GM19099 (cell line): ENCODE data around the gene DNAJC27.

Source experiments
- POLR2A ChIP-seq: IDR thresholded peaks from 3 replicates; pipeline ENCODE4 v1.6.1; 2011; ENCODE audit warnings: low read depth; ENCODE audit not compliant: insufficient read length; ENCODE audit errors: extremely low read depth

Gene DNAJC27

DNA sequence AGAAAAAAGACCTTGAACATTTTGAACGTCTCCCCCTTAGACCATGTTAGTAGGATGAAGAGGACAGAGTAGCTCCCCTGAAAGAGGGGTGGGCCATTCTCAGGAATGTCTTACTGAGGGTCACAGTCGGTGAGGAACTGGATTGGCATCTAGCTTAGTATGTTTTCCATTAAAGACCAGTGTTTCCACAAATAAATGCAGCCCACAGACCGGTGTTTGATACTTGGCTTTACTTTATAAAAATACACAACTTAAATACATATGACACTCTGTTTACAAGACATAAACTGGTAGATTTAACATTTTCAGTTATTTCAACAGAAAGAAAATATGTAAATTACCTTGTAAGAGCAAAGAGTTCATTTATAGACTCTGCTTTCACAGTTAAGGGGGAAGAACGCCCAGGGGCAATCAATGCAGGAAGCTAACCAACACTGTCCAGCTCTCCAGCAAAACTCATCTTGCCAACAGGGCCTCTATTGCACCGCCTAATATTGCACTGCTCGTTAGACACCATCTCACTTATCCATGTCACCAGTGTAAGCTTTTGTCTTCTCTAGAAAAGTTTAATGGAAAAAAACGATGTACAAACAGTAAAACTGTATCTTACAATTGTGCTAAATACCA lies 28.2 kb downstream of the DNAJC27 start:
- TF ChIP-seq POLR2A = no peak

DNA sequence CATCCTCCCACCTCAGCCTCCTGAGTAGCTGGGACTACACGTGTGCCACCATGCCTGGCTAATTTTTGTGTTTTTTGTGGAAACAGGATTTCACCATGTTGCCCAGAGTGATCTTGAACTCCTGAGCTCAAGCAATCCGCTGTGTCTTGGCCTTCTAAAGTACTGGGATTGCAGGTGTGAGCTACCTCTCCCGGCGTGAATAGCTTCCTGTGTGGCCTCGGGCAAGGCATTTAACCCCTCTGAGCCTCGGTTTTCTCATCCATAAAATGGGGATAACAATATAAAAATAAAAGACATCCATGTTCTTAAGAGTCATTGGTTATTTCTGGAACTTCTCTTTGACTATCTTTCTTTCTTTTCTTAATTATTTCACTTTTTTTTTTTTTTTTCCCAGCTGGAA lies 32.4 kb downstream of the DNAJC27 start:
- TF ChIP-seq POLR2A = no peak

DNA sequence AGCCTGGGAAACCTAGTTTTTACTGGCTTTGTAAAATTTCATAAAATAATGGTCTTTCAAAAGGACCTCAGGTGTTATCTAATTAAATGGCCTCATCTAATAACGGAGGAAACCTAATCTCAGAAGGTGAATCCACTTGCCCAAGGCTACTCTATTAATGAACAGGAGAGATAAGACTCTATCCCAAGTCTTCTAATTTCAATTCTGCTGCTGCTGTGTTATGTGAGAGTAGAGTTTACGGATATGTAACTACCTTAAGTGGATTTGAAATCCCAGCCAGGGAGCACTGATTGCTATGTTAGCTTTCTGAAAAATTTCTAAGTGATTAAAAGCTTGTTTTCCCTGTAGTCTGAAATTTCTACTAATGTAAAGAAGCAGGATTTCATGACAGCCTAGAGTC lies 34.5 kb downstream of the DNAJC27 start:
- no peak for TF ChIP-seq POLR2A

DNA sequence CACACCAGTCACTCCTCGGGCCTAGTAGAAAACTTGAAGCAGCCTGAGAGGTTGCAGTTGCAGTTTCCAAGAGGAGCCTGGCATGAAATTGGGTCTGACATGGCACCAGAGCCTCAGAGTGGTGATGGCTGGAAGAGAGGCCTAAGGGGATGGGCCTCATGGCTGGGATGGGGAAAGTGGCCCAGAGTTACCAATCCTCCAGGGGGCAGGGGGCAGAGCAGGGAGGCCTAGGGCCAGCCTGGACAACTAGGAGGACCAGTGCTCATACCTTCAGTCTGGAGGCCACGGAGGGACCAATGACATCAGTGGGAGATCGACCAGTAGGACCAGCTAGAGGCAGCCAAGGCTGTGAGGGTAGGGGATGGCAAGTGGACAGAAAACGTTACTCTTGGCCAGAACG lies 36.6 kb downstream of the DNAJC27 start:
- TF ChIP-seq POLR2A = no peak

DNA sequence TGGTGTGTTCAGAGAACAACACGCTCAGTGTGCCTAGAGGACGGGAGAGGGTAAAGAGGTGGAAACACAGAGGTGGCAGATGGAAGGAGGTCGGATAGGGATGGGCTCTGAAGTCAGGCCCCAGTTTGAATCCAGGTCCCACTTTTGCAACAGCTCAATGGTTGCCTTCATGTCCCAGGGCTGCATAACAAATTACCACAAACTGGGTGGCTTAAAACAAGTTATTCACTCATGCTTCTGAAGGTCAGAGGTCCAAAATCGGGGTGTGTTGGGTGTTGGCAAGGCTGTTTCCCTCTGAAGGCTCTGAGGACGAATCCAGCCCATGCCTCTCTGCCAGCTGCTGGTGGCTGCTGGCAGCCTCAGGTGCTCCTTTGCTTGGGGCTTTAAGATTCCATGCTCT lies 39.0 kb downstream of the DNAJC27 start:
- no peak for TF ChIP-seq POLR2A

DNA sequence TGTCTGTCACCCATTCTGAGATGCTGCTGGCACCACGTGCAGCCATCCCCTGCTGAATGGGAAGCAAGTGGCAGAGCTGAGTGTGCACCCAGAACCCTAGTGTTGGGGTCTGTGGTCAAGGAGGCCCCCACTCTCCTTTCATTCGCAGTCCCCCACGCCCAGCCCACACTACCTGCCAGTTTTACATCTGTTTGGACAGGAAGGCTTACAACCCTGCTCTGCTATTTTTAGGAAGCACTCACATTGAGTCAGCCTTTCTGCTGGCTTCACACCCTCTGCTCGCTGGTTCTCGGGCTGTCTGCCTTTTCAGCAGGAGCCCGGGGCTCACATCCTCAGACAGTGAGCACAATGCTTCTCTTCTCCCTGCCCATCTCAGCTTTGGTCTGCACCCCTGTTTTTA lies 41.0 kb downstream of the DNAJC27 start:
- TF ChIP-seq POLR2A = no peak

DNA sequence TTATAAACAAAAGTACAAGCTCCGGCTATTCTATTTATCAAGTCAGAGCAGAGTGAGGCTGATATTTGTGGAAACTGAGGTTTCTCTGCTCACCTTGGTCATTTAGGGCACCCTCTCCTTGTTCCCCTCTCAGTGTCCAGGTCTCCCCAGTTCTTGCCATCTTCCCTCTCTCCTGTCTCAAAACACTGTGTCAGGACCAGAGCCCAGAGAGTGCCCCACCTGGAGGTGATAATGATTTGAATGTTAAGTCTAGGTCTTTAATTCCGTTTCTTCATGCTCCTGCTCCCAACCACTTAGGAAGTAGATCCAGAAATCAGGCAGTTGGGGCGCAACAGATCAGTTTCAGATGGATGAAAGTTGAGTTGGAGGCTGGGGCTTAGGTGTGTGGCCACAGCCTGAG lies 42.5 kb downstream of the DNAJC27 start:
- no peak for TF ChIP-seq POLR2A

DNA sequence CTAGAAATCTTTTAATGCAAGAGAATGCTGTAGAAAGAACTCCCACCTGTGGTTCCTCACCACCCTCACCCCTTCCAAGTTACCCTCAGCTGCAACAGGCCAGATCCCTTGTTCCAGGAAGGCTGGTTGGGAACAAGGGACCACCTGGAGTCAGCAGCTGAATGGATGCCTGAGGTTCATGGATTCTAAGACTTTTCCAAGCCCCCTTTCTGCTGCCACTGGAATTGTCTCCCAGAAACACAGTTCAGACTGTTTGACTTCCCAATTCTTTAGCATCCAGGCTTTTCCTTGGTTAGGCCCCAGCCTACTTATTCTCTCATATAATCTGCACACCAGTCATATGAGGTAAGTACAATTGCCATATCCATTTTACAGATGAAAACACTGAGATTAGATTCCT lies 43.7 kb downstream of the DNAJC27 start:
- no peak for TF ChIP-seq POLR2A

DNA sequence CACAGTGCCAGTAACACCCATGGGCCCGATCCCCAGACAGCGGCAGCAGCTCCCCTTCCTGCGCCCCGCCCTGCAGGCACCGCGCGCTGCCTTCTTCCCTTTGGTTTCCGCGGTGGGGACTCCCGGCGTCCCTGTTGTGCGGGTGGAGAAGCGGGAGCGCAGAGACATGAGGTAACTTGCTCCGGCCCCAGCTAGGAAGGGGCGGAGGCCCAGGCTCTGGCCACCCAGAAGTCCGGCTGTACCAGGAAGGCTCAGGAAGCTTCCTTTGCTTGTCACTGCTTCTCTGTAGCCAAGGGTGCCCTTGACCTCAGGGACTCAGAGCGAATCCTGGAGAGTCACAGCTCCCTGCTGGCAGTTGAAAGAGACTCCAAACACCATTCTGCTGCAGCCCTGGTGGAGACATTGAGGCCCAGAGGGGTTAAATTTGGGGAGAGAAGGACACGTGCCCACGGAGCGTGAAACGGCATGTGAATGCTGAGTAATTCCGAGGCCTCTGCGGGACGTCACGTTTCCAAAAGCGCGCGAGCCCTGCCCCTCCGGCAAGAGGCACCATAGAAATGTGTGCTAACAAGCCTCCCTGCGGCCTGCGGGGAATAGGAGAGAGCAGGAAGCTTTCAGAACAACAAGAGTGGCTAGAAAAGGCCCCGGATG lies 45.0 kb downstream of the DNAJC27 start:
- TF ChIP-seq POLR2A = no peak

DNA sequence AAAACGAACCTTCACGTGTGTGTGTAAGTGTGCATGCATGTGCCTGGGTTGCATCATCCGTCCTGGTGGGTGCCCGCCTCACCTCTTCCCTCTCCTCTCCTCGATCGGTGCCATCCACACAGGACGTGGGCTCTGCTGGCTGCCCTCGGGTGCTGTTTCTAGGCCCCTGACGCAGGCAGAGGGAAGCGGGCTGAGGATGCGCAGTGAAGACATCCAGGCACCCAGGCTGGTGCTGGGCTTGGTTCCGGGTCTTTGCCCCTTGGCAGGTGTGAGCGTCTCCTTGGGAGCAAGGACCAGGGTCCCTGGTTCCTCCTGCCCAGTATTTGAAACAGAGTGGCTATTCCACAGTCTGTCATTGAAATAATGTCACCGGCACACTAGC lies 45.5 kb downstream of the DNAJC27 start:
- no peak for TF ChIP-seq POLR2A

DNA sequence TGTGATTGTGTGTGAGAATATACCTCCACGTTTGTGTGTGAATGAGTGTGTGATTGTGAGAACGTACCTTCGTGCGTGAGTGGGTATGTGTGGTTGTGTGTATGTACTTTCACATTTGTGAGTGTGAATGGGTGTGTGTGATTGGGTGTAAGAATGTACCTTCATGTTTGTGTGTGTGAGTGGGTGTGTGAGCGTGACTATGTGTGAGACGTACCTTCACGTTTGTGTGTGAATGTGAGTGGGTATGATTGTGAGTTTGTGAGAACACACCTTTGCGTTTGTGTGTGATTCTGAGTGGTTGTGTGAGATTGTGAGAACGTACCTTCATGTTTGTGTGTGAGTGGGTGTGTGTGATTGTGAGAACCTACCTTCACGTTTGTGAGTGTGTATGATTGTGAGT lies 45.9 kb downstream of the DNAJC27 start:
- TF ChIP-seq POLR2A = no peak

DNA sequence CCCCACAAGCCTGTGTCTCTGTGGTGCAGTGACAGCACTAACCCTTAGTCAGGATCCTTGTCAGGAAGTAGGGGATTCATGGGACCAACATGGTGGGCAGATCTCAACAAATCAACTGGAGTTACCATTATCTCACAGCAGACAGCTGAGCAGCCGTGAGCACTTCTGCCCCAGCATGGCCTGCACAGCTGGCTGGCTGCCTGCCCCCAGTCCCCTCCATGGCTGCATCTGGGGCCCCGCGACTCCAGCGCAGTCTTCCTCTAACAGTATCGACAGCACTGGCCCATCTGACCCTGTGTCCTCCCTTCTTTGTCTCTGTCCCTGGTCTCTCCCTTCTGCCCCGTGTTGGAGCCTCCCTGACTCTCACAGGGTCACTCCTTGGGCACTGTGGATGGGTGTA lies 47.0 kb downstream of the DNAJC27 start:
- TF ChIP-seq POLR2A = no peak

DNA sequence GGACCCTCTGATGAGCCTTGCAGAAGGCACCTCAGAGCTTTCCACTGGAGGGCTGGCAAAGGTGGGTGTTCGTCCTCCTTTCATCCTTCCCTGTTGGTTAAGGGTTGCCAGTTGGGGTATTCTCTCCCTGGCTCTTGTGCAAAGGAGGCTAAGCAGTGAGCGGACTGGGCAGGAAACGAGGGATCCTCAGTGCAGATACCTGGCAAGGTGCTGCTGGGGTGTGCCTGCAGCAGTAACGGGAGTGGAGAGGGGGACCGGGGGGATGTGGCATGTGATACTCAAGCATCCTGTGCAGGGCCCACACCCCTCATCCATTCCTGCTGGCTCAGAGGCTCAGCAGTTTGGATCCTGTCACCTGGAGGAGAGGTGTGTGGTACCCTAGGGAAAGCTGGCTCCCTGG lies 47.5 kb downstream of the DNAJC27 start:
- TF ChIP-seq POLR2A = no peak

DNA sequence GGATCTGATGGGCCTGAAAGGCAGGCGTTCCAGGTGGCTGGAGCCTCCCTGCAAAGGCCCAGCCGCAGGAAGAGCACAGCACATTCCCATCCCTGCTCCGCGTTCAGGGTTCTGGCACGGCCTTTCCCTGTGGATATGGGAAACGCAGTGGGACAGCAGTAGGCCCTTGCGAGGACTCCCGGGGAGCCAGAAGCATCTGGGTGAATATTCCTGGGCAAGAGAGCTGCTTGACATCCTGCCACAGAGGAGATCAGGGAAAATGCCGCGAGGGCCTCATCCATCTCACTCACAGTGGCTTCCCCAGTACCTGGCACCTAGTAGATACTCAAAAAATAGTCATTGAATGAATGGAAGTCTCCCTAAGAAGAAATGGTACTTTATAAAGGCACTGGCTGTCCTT lies 48.6 kb downstream of the DNAJC27 start:
- no peak for TF ChIP-seq POLR2A

DNA sequence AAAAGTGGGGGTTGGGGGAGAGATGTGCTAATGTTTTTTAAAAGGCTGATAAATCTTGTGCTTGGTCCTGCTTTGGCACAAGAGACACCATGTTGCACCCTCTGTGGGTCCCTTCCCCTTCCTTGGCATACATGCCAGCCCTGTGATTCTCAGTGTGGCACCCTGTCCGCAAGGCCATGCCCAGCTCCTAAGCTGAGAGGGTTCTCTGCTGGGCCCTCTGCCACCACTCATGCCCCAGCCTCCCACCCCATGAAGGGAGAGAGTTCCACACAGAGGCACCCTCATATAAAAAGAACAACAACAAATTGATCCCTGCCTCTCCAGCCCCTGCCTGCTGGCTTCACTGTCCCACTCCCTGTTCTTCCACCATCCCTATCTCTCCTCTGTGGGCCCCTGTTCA lies 49.2 kb downstream of the DNAJC27 start:
- no peak for TF ChIP-seq POLR2A

DNA sequence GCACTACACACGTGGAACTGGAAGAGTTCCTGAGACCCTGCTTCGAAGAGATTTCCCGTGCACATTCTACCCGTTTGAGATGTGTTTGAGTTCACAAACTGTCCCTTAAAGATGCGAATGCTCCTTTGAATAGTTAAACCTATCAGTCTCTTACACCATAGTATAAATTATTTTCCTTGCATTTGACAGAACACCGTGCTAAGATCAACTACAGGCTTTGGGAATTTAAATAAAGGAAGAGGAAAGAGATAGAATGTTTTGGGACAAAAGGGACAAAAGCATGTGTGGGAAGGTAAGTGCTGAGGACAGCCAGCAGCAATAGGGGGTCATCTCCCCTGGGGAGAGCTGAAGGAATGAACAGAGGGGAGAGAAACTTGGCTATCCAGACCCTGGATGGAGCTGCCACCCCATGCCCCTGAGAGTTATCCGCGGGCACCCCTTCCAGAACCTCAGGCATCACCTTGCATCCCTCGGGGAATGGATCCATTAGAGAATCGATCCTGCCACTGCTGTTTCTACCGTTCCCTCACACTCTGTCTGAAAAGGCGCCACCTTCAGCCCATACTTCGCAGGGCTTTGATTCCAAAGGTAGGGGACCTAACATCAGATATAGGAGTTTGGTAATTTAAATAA lies 50.8 kb downstream of the DNAJC27 start:
- TF ChIP-seq POLR2A = no peak

DNA sequence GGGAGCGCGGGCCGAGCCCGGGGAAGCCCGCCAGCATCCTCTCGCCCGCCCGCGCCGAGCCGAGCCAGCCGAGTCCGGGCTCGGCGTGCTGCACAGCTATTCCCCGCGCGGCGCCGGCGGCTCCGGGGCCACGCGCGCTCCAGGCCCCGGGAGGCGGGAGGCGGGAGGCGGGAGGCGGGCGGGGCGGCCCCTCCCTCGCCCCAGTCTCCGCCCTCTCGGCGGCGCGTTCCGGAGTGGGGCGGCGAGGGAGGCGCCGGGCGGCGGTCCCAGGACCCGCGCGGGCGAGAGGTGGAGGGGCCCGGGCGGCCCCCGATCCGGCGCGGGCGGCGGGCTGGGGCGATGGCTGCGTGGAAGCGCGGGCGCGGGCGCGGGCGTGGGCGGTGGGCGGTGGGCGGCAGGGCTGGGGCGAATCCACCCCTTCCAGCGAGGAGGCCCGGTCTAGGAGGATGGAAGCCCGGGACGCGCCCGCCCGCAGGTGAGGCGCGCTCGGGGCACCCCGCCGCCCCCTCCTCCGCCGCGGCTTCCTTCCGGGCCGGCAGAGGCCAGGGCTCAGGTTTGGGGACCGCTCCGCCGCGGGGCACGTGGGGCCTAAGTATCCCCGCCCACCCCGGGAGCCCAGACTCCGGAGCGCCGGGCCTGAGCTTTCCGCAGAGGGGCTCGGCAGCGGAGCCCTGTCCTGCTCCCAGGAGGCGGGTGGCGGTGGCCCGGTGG lies 51.5 kb downstream of the DNAJC27 start, which contains the start of gene ADCY3:
Gene ADCY3, minus strand, starts transcription at position 140 of the 711 bp plus-strand sequence. CDS start 1,250 bp downstream, outside the sequence.
- TF ChIP-seq POLR2A = peak; percentile 56
